ENCODE data around the gene MARCHF3. TPM values are rescaled to one million over a fixed set of nuclear protein-coding genes. Genes with fewer than 3 reads are reported as not detected.

Gene MARCHF3
- polyA plus RNA-seq, 1 donor from 2014 or later = 3.9 TPM

DNA sequence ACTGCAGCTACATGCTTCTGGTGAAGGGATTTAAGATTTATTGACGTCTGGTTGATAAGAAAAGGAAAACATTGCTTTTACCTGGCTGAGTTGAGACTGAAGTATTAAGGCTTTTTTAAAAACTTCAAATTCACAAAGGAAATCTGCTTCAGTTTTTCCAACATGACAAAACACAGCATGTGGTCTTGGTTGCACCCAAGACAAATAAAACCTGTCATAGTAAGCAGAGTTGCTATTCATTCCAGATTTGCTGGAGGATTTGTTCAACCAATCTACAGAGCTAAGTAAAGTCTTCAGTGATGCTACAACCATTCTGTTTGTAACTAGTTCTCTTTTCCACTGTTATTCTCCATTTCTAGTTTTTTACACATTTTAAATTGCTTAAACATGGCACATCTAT, 31.6 kb upstream of the MARCHF3 start (continued):
- TF ChIP-seq TAF1 (IDR thresholded peaks at IDR 0.05; ENCODE audit: low read depth) = no peak

DNA sequence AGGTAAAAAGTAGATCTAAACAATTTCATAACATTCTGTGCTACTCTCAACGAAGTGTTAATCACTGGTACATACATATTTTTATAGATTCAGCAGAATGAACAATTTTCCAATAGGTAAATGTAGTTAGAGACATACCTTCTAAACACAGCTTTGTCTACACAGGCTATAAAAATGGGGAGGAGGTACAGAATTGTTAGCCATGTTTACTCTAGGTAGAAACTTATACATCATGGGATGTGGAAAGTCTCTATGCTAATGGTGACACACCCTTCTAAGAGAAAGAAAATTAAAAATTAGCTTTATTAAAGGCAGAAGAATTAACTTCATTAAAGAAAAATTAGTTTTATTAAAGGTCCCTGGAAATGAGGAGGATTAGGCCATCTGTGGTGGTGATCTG, 31.2 kb upstream of the MARCHF3 start:
- Histone ChIP-seq H3K79me2 (replicated peaks; ENCODE audit: insufficient read depth, low read length) (no peaks in the 10 kb centered on the region), H3K9me2 (ENCODE audit: insufficient read depth, low read length) (no peaks in the 10 kb centered on the region), H3K27me3 (ENCODE audit: insufficient read depth, low read depth, low read length) (no peaks in the 10 kb centered on the region), H3K9ac (ENCODE audit: low read length) (no peak overlapping the region), H3K36me3 (ENCODE audit: insufficient read depth, low read length) (no peaks in the 10 kb centered on the region), H2AFZ (ENCODE audit: low read depth, low read length) (no peak overlapping the region), H3F3A (ENCODE audit: insufficient read depth, low read length, poor library complexity, severe bottlenecking) (no peaks in the 10 kb centered on the region), H3K27ac (ENCODE audit: low read length) (no peak overlapping the region), H3K4me3 (ENCODE audit: low read length) (no peak overlapping the region), H3K4me2 (ENCODE audit: low read length) (no peak overlapping the region), H4K20me1 (ENCODE audit: insufficient read depth) (no peaks in the 10 kb centered on the region), H3K9me3 (ENCODE audit: low read length) (no peaks in the 10 kb centered on the region)
- TF ChIP-seq CTCF (IDR thresholded peaks at IDR 0.05; ENCODE audit: poor library complexity, severe bottlenecking) = no peak

DNA sequence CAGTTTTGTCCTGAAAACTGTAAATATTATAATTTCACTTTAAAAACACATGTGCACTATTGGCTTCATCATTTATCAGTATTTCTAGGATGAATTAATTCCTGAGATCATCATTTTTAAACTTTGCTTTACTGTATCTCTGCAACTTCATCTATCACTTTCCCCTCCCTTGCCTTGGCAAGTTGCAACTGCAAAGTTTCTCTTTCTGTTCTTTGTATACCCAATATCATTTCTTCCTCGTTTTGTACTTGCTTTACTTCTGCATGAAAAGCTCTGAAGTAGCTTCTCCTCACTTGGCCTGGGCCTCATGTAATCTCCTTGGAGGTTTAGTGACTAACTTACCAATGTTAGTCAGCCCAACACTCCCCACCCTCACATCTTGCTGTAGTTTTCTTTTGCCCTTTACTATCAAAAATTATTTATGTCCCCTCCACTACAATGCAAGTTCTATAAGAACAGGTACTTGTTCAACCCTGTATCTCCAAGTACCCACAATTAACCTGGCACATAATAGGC, 30.2 kb upstream of the MARCHF3 start:
- H2AFZ ChIP-seq (ENCODE audit: low read depth, low read length) = no peak overlapping the region
- H3K9ac ChIP-seq (ENCODE audit: low read length) = no peak overlapping the region
- H3K27ac ChIP-seq (ENCODE audit: low read length) = no peak overlapping the region
- no peaks in the 10 kb centered on the region for H3K79me2 ChIP-seq (replicated peaks; ENCODE audit: insufficient read depth, low read length)
- H3K4me2 ChIP-seq (ENCODE audit: low read length) = no peak overlapping the region
- H3K9me3 ChIP-seq (ENCODE audit: low read length) = no peaks in the 10 kb centered on the region
- no peaks in the 10 kb centered on the region for H3K9me2 ChIP-seq (ENCODE audit: insufficient read depth, low read length)
- TF ChIP-seq CTCF (IDR thresholded peaks at IDR 0.05; ENCODE audit: poor library complexity, severe bottlenecking) (no peak), RAD21 (conservative IDR thresholded peaks at IDR 0.05) (no peak), TAF1 (IDR thresholded peaks at IDR 0.05; ENCODE audit: low read depth) (no peak), POLR2AphosphoS5 (IDR thresholded peaks at IDR 0.05) (no peak), REST (IDR thresholded peaks at IDR 0.05; ENCODE audit: borderline replicate concordance) (no peak), SMC3 (conservative IDR thresholded peaks at IDR 0.05; ENCODE audit: poor library complexity) (no peak), EP300 (conservative IDR thresholded peaks at IDR 0.05; ENCODE audit: poor library complexity, severe bottlenecking) (no peak), MXI1 (conservative IDR thresholded peaks at IDR 0.05; ENCODE audit: poor library complexity, severe bottlenecking) (no peak)
- H3K4me3 ChIP-seq (ENCODE audit: low read length) = no peak overlapping the region
- H3K27me3 ChIP-seq (ENCODE audit: insufficient read depth, low read depth, low read length) = no peaks in the 10 kb centered on the region
- H3K36me3 ChIP-seq (ENCODE audit: insufficient read depth, low read length) = no peaks in the 10 kb centered on the region
- no peaks in the 10 kb centered on the region for H4K20me1 ChIP-seq (ENCODE audit: insufficient read depth)
- no peaks in the 10 kb centered on the region for H3F3A ChIP-seq (ENCODE audit: insufficient read depth, low read length, poor library complexity, severe bottlenecking)

Data from neural cell (in vitro differentiated cells).